Gastrocnemius medialis (tissue), 4 donors: ENCODE results near the gene MOG.

Source experiments
- POLR2A ChIP-seq, 2 donors: fragments of 450-650 bp; IDR thresholded peaks; one replicate each; pipeline ENCODE4 v1.6.1; 2017; ENCODE audit warnings: antibody characterized with exemption in 2 of 2, mild to moderate bottlenecking in 2 of 2, moderate library complexity in 2 of 2
- TF ChIP-seq, protein P1 (sequence below), 5 experiments: fragments of 450-650 bp in 3 of 5; fragments of 200-600 bp in 2 of 5; sonication (generic) in 2 of 5; IDR thresholded peaks in 4 of 5; conservative IDR thresholded peaks in 1 of 5; 1 replicate in 4 of 5; 2 replicates in 1 of 5; pipeline ENCODE4 v1.5.1; 2016 to 2019; ENCODE audit warnings: antibody characterized with exemption in 5 of 5, mild to moderate bottlenecking in 3 of 5, moderate library complexity in 3 of 5

DNA sequence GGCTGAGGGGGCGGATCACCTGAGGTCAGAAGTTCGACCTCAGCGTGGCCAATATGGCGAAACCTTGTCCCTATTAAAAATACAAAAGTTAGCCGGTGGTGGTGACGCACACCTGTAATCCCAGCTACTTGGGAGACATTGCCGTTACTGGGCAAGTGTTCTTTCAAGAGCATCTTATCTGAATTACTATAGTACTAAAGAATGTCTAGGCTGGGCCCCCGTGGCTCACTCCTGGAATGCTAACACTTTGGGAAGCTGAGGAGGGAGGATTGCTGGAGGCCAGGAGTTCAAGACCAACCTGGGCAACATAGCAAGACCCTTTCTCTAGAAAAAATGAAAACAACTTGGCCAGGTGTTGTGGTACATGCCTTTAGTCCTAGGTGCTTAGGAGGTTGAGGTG lies 24.9 kb downstream of the MOG start:
- TF ChIP-seq POLR2A (IDR thresholded peaks at IDR 0.05) = no peak
- TF ChIP-seq, protein P1, sequence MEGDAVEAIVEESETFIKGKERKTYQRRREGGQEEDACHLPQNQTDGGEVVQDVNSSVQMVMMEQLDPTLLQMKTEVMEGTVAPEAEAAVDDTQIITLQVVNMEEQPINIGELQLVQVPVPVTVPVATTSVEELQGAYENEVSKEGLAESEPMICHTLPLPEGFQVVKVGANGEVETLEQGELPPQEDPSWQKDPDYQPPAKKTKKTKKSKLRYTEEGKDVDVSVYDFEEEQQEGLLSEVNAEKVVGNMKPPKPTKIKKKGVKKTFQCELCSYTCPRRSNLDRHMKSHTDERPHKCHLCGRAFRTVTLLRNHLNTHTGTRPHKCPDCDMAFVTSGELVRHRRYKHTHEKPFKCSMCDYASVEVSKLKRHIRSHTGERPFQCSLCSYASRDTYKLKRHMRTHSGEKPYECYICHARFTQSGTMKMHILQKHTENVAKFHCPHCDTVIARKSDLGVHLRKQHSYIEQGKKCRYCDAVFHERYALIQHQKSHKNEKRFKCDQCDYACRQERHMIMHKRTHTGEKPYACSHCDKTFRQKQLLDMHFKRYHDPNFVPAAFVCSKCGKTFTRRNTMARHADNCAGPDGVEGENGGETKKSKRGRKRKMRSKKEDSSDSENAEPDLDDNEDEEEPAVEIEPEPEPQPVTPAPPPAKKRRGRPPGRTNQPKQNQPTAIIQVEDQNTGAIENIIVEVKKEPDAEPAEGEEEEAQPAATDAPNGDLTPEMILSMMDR (IDR thresholded peaks at IDR 0.05 in 4 of 5, conservative IDR thresholded peaks at IDR 0.05 in 1 of 5) = no peak
